MG63 (cell line): ENCODE measurements around the gene PHKA1. TPM values are rescaled to one million over a fixed set of nuclear protein-coding genes. Genes with fewer than 3 reads are reported as not detected.
A peak's percentile ranks its signal among the peaks of the same experiment; 100 is the strongest.
"Not testable (repeated sequence)": the region's sequence is repeated elsewhere in the genome, so short reads cannot be mapped to it uniquely, and the experiment has no call there.

Source experiments
- DNase-seq: peaks from one replicate; pipeline ENCODE4 v3.0.0-alpha.2; 2020
- H3K27me3 ChIP-seq: fragments of 250-450 bp; sonication (Bioruptor Pico); 2 replicates; pipeline ENCODE4 v1.5.1; 2020; ENCODE audit warnings: mild to moderate bottlenecking, moderate library complexity
- H3K36me3 ChIP-seq: fragments of 250-450 bp; sonication (Bioruptor Pico); 2 replicates; pipeline ENCODE4 v1.5.1; 2020; ENCODE audit warnings: mild to moderate bottlenecking, moderate library complexity
- H3K4me3 ChIP-seq: fragments of 250-450 bp; sonication (Bioruptor Pico); 2 replicates; pipeline ENCODE4 v1.5.1; 2020; ENCODE audit warnings: mild to moderate bottlenecking, moderate library complexity
- H3K9me3 ChIP-seq: fragments of 250-450 bp; sonication (Bioruptor Pico); 2 replicates; pipeline ENCODE4 v1.5.1; 2020; ENCODE audit warnings: mild to moderate bottlenecking, moderate library complexity
- total RNA-seq: library from RNA; depleted of rRNA; stranded (reverse); fragments of >200 nt; shearing (Covaris generic); gene quantifications from 2 replicates; pipeline ENCODE4 v1.2.3, GENCODE V29; 2014; ENCODE audit warnings: low replicate concordance; rRNA removed

The PHKA1 gene
- total RNA-seq = 1.6 and 2.1 TPM in 2 replicates

GRCh38 chrX:72713599-72714477, at the start of gene PHKA1:
Gene PHKA1, minus strand, starts transcription at chrX:72714306. Its CDS starts 426 bp downstream, at chrX:72713880.
- peak; percentile 33 for DNase-seq
- H3K27me3 ChIP-seq, H3K36me3 ChIP-seq, H3K9me3 ChIP-seq: not testable (repeated sequence)
- H3K4me3 ChIP-seq = peak within 1 kb of the TSS; percentile 47

- not testable (repeated sequence) for H3K36me3 ChIP-seq, H3K9me3 ChIP-seq, H3K4me3 ChIP-seq, DNase-seq, H3K27me3 ChIP-seq
Measured at GRCh38 chrX:72760454-72760853, 46.3 kb upstream of the PHKA1 start.

- H3K4me3 ChIP-seq, H3K27me3 ChIP-seq, H3K9me3 ChIP-seq, DNase-seq, H3K36me3 ChIP-seq: not testable (repeated sequence)
Measured at GRCh38 chrX:72748545-72748944, 34.4 kb upstream of the PHKA1 start.

- not testable (repeated sequence) for H3K9me3 ChIP-seq, H3K4me3 ChIP-seq, H3K36me3 ChIP-seq, H3K27me3 ChIP-seq, DNase-seq
Measured at GRCh38 chrX:72745546-72745945, 31.4 kb upstream of the PHKA1 start.

GRCh38 chrX:72735561-72735960, 21.5 kb upstream of the PHKA1 start:
- Histone ChIP-seq H3K27me3 (no peaks in the 10 kb centered on the region), H3K36me3 (no peaks in the 10 kb centered on the region), H3K4me3 (no peak overlapping the region), H3K9me3 (no peaks in the 10 kb centered on the region)
- no peak for DNase-seq

- H3K4me3 ChIP-seq, H3K36me3 ChIP-seq, H3K9me3 ChIP-seq, H3K27me3 ChIP-seq, DNase-seq: not testable (repeated sequence)
Measured at GRCh38 chrX:72733636-72734035, 19.5 kb upstream of the PHKA1 start.

- H3K4me3 ChIP-seq = no peak overlapping the region
- H3K27me3 ChIP-seq = no peaks in the 10 kb centered on the region
- H3K9me3 ChIP-seq = no peaks in the 10 kb centered on the region
- no peak for DNase-seq
- H3K36me3 ChIP-seq = no peaks in the 10 kb centered on the region
Measured at GRCh38 chrX:72727846-72728245, 13.7 kb upstream of the PHKA1 start.

GRCh38 chrX:72716766-72717165, 2.7 kb upstream of the PHKA1 start:
- Histone ChIP-seq H3K9me3 (no peaks in the 10 kb centered on the region), H3K4me3 (no peak overlapping the region), H3K36me3 (no peaks in the 10 kb centered on the region), H3K27me3 (no peaks in the 10 kb centered on the region)
- DNase-seq = no peak

GRCh38 chrX:72715546-72715945, 1.4 kb upstream of the PHKA1 start:
- no peaks in the 10 kb centered on the region for H3K36me3 ChIP-seq
- H3K9me3 ChIP-seq = no peaks in the 10 kb centered on the region
- H3K4me3 ChIP-seq = no peak overlapping the region
- no peaks in the 10 kb centered on the region for H3K27me3 ChIP-seq
- no peak for DNase-seq

- Histone ChIP-seq H3K36me3 (no peaks in the 10 kb centered on the region), H3K27me3 (no peaks in the 10 kb centered on the region), H3K9me3 (no peaks in the 10 kb centered on the region), H3K4me3 (peak overlapping the region; percentile 47)
- DNase-seq = peak; percentile 80
Measured at GRCh38 chrX:72714478-72714916, 391 bp upstream of the PHKA1 start.

- Histone ChIP-seq H3K4me3 (no peak overlapping the region; the same call in 1 of the 2 replicates), H3K27me3 (no peaks in the 10 kb centered on the region), H3K9me3 (no peaks in the 10 kb centered on the region), H3K36me3 (no peaks in the 10 kb centered on the region)
- no peak for DNase-seq
Measured at GRCh38 chrX:72713130-72713529, 976 bp downstream of the PHKA1 start.

GRCh38 chrX:72712094-72712755, 1.9 kb downstream of the PHKA1 start:
- no peaks in the 10 kb centered on the region for H3K27me3 ChIP-seq
- H3K36me3 ChIP-seq = no peaks in the 10 kb centered on the region
- DNase-seq = no peak
- H3K9me3 ChIP-seq = no peaks in the 10 kb centered on the region
- no peak overlapping the region for H3K4me3 ChIP-seq

- H3K4me3 ChIP-seq = no peak overlapping the region
- no peak for DNase-seq
- no peaks in the 10 kb centered on the region for H3K36me3 ChIP-seq
- H3K27me3 ChIP-seq = no peaks in the 10 kb centered on the region
- H3K9me3 ChIP-seq = no peaks in the 10 kb centered on the region
Measured at GRCh38 chrX:72705814-72706213, 8.3 kb downstream of the PHKA1 start.

GRCh38 chrX:72705111-72705510, 9.0 kb downstream of the PHKA1 start:
- no peak overlapping the region for H3K4me3 ChIP-seq

GRCh38 chrX:72694170-72694569, 19.9 kb downstream of the PHKA1 start:
- DNase-seq = no peak
- H3K36me3 ChIP-seq = no peaks in the 10 kb centered on the region
- H3K4me3 ChIP-seq = no peak overlapping the region
- no peaks in the 10 kb centered on the region for H3K27me3 ChIP-seq
- H3K9me3 ChIP-seq = no peaks in the 10 kb centered on the region

More at GRCh38 chrX:72705111-72705510, 9.0 kb downstream of the PHKA1 start:
- no peaks in the 10 kb centered on the region for H3K36me3 ChIP-seq
- H3K27me3 ChIP-seq = no peaks in the 10 kb centered on the region
- no peak for DNase-seq
- no peaks in the 10 kb centered on the region for H3K9me3 ChIP-seq

GRCh38 chrX:72693477-72693876, 20.6 kb downstream of the PHKA1 start:
- Histone ChIP-seq H3K4me3 (no peak overlapping the region), H3K36me3 (no peaks in the 10 kb centered on the region)

GRCh38 chrX:72687396-72687795, 26.7 kb downstream of the PHKA1 start:
- Histone ChIP-seq H3K4me3 (no peak overlapping the region), H3K27me3 (no peaks in the 10 kb centered on the region), H3K9me3 (no peaks in the 10 kb centered on the region), H3K36me3 (no peaks in the 10 kb centered on the region)
- no peak for DNase-seq

More at GRCh38 chrX:72693477-72693876, 20.6 kb downstream of the PHKA1 start:
- no peak for DNase-seq
- Histone ChIP-seq H3K9me3 (no peaks in the 10 kb centered on the region), H3K27me3 (no peaks in the 10 kb centered on the region)
